IMR-90 (cell line): ENCODE data around the gene ITGA2. TPM values are rescaled to one million over a fixed set of nuclear protein-coding genes. Genes with fewer than 3 reads are reported as not detected.
A peak's percentile ranks its signal among the peaks of the same experiment; 100 is the strongest.

Experiments used
- ATAC-seq: fragments of 200-7000 bp; cut with Tn5 transposase; 2 replicates; pipeline ENCODE4 v1.9.1; 2020; ENCODE audit warnings: low read depth, mild to moderate bottlenecking, moderate library complexity
- BruUV-seq: library from RNA; stranded (reverse); fragments of 400-500 nt; replicated peaks from 2 replicates; lab custom pipeline; 2021; lab: Mats Ljungman, UMichigan
- CTCF ChIA-PET: fragments of 300-600 bp; formaldehyde crosslinking; extraction: SDS; loops from one replicate; lab custom pipeline; 2021; ENCODE audit warnings: antibody characterized with exemption; lab: Yijun Ruan, JAX
- POLR2A ChIA-PET: fragments of 300-600 bp; sonication (Branson Sonifier 250); formaldehyde crosslinking; loops from one replicate; lab custom pipeline; 2022; ENCODE audit warnings: antibody characterized with exemption; ENCODE audit not compliant: unreplicated experiment; lab: Charles Lee
- DNase-seq: peaks from one replicate; pipeline ENCODE4 v3.0.0; 2013
- H2AFZ ChIP-seq: replicated peaks from 2 replicates; pipeline ENCODE3; 2013; ENCODE audit warnings: low read length, mild to moderate bottlenecking; ENCODE audit not compliant: poor library complexity
- H2AK5ac ChIP-seq: 2 replicates; pipeline ENCODE4 v1.6.1; 2013; ENCODE audit warnings: low read depth, low read length, inconsistent platforms
- H2AK9ac ChIP-seq: replicated peaks from 2 replicates; pipeline ENCODE3; 2013; ENCODE audit warnings: mild to moderate bottlenecking, low read depth, low read length, moderate library complexity; ENCODE audit not compliant: poor library complexity
- H2BK120ac ChIP-seq: 2 replicates; pipeline ENCODE4 v1.6.1; 2013; ENCODE audit warnings: low read depth, low read length, inconsistent platforms
- H2BK15ac ChIP-seq: 3 replicates; pipeline ENCODE4 v1.6.1; 2013; ENCODE audit warnings: low read depth, low read length, inconsistent platforms
- H2BK20ac ChIP-seq: 2 replicates; pipeline ENCODE4 v1.6.1; 2013; ENCODE audit warnings: low read depth, mild to moderate bottlenecking, inconsistent platforms, low read length, moderate library complexity
- H2BK5ac ChIP-seq: 2 replicates; pipeline ENCODE4 v1.6.1; 2013; ENCODE audit warnings: mild to moderate bottlenecking, low read depth, low read length, inconsistent platforms; ENCODE audit not compliant: poor library complexity, severe bottlenecking
- H3K14ac ChIP-seq: replicated peaks from 2 replicates; pipeline ENCODE4 v1.6.1; 2013; ENCODE audit warnings: low read depth, low read length, inconsistent platforms
- H3K18ac ChIP-seq: 2 replicates; pipeline ENCODE4 v1.6.1; 2013; ENCODE audit warnings: low read depth, low read length, control low read depth
- H3K23ac ChIP-seq: 2 replicates; pipeline ENCODE4 v1.6.1; 2013; ENCODE audit warnings: low read depth, low read length, inconsistent platforms
- H3K27ac ChIP-seq: 2 replicates; pipeline ENCODE4 v1.5.1; 2013; ENCODE audit warnings: mild to moderate bottlenecking, control low read depth, low read length; ENCODE audit not compliant: insufficient read depth
- H3K27me3 ChIP-seq: 2 replicates; pipeline ENCODE4 v1.6.1; 2013; ENCODE audit warnings: low read length; ENCODE audit not compliant: control insufficient read depth, insufficient read depth
- H3K36me3 ChIP-seq: 2 replicates; pipeline ENCODE4 v1.6.1; 2013; ENCODE audit warnings: low read length, mixed read lengths; ENCODE audit not compliant: control insufficient read depth, insufficient read depth
- H3K4ac ChIP-seq: 2 replicates; pipeline ENCODE4 v1.6.1; 2013; ENCODE audit warnings: low read depth, low read length, inconsistent platforms
- H3K4me1 ChIP-seq: 2 replicates; pipeline ENCODE4 v1.6.1; 2013; ENCODE audit warnings: low read length, mixed read lengths; ENCODE audit not compliant: control insufficient read depth, insufficient read depth
- H3K4me2 ChIP-seq: 2 replicates; pipeline ENCODE4 v1.6.1; 2013; ENCODE audit warnings: low read depth, mild to moderate bottlenecking, control low read depth, low read length, moderate library complexity
- H3K4me3 ChIP-seq: 2 replicates; pipeline ENCODE4 v1.5.1; 2013; ENCODE audit warnings: low read depth, mild to moderate bottlenecking, control low read depth, low read length, moderate library complexity; ENCODE audit not compliant: insufficient read depth
- H3K56ac ChIP-seq: 2 replicates; pipeline ENCODE4 v1.6.1; 2013; ENCODE audit warnings: low read length, inconsistent platforms; ENCODE audit not compliant: insufficient read depth; ENCODE audit errors: extremely low read depth
- H3K79me1 ChIP-seq, 2 experiments: 2 replicates each; pipeline ENCODE4 v1.6.1; 2013; ENCODE audit warnings: low read length in 2 of 2, inconsistent platforms in 1 of 2, low read depth in 1 of 2
- H3K9ac ChIP-seq: 2 replicates; pipeline ENCODE4 v1.6.1; 2013; ENCODE audit warnings: low read depth, low read length, control low read depth
- H3K9me1 ChIP-seq: 2 replicates; pipeline ENCODE4 v1.6.1; 2013; ENCODE audit warnings: low read length, inconsistent platforms; ENCODE audit not compliant: insufficient read depth
- H3K9me3 ChIP-seq: 2 replicates; pipeline ENCODE4 v1.6.1; 2013; ENCODE audit warnings: low read length; ENCODE audit not compliant: control insufficient read depth, insufficient read depth
- H4K20me1 ChIP-seq: 2 replicates; pipeline ENCODE4 v1.6.1; 2013; ENCODE audit warnings: low read length, inconsistent platforms; ENCODE audit not compliant: insufficient read depth
- H4K5ac ChIP-seq: 2 replicates; pipeline ENCODE4 v1.6.1; 2013; ENCODE audit warnings: mild to moderate bottlenecking, low read depth, low read length, control low read depth
- H4K8ac ChIP-seq, 2 experiments: 2 replicates each; pipeline ENCODE4 v1.6.1; 2013; ENCODE audit warnings: low read depth in 2 of 2, low read length in 2 of 2, control low read depth in 1 of 2, inconsistent platforms in 1 of 2
- H4K91ac ChIP-seq: 2 replicates; pipeline ENCODE4 v1.6.1; 2013; ENCODE audit warnings: low read depth, low read length, inconsistent platforms; ENCODE audit not compliant: insufficient read depth
- CEBPB ChIP-seq: IDR thresholded peaks from 2 replicates; pipeline ENCODE4 v1.6.1; 2012; ENCODE audit warnings: low read depth, low read length, improper control_type of control experiment
- MAZ ChIP-seq: IDR thresholded peaks from 2 replicates; pipeline ENCODE4 v1.6.1; 2012; ENCODE audit warnings: low read depth, mild to moderate bottlenecking, low read length, improper control_type of control experiment, moderate library complexity, borderline replicate concordance
- POLR2A ChIP-seq: IDR thresholded peaks from 2 replicates; pipeline ENCODE4 v1.6.1; 2012; ENCODE audit warnings: mild to moderate bottlenecking, low read depth, low read length
- RAD21 ChIP-seq: IDR thresholded peaks from 2 replicates; pipeline ENCODE4 v1.6.1; 2012; ENCODE audit warnings: low read length, improper control_type of control experiment
- RCOR1 ChIP-seq: IDR thresholded peaks from 2 replicates; pipeline ENCODE4 v1.6.1; 2012; ENCODE audit warnings: mild to moderate bottlenecking, low read length, improper control_type of control experiment; ENCODE audit not compliant: insufficient replicate concordance
- dilution Hi-C: fragments of 300-500 bp; cut with HindIII; formaldehyde crosslinking; loops from one replicate; pipeline ENCODE4 v1.14.3; 2018; ENCODE audit warnings: low sequenced_read_pairs; ENCODE audit not compliant: unreplicated experiment
- in situ Hi-C: fragments of 300-500 bp; cut with MboI; formaldehyde crosslinking; loops from 3 replicates; pipeline ENCODE4 v1.14.3; 2019; ENCODE audit warnings: low sequenced_read_pairs, inconsistent platforms, mixed read lengths
- intact Hi-C: fragments of 100-400 bp; cut with micrococcal nuclease; formaldehyde crosslinking; loops from 2 replicates; pipeline ENCODE4 v1.10.0; 2022
- polyA plus RNA-seq, 3 experiments: library from polyadenylated mRNA; depleted of rRNA; stranded (reverse); fragments of >200 nt; gene quantifications; 2 replicates each; pipeline ENCODE4 v1.2.3, GENCODE V29; 2012; ENCODE audit warnings: low replicate concordance in 1 of 3
- total RNA-seq: library from RNA; depleted of rRNA; stranded (reverse); fragments of >200 nt; gene quantifications from 2 replicates; pipeline ENCODE4 v1.2.3, GENCODE V29; 2012
- TF ChIP-seq, protein P1 (sequence below): fragments of 150-350 bp; IDR thresholded peaks from 2 replicates; pipeline ENCODE4 v1.6.1; 2017; ENCODE audit warnings: mild to moderate bottlenecking, antibody characterized with exemption, low read length, low read depth

ITGA2 gene
- total and polyA plus RNA-seq, 2 of the 4 experiments (the other 2 are of a cell fraction) = 23.3 to 93.4 TPM

DNA sequence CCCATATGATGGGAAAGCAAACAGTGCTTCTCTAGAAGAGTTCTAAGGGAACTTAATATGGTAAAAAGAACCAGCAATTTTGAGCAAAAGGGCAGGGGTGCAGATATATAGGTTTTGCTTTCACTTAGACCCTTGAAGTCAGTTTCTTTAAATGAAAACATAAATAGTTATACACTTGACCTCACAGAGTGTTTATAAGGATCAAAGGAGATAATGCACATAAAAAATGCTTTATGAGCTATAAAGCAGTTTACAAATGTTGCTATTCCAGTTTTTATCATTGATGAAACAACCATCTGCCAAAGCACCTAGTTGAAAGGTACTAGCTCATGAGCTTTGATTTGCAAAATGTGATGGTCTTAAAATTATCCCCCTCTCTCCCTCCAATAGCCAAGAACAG, 45.7 kb downstream of the ITGA2 start:
- dilution Hi-C loops = no loop called here

More for the DNA sequence above, 45.7 kb downstream of the ITGA2 start:
- no peak overlapping the region for H3K23ac ChIP-seq
- CTCF ChIA-PET = interaction anchor here (0.6 to 1.6 kb wide), 5 partner anchors 10 to 37 kb away, joined by 3 to 12 read pairs (median 4); no protein-coding TSS in a partner anchor
- H3K4ac ChIP-seq = peak overlapping the region; percentile 34; the same call in 1 of the 2 replicates
- H3K9ac ChIP-seq = no peak overlapping the region
- H3K4me2 ChIP-seq = no peak overlapping the region
- DNase-seq (no peak), ATAC-seq (no peak)
- H4K8ac ChIP-seq = no peak overlapping the region
- H3K18ac ChIP-seq = no peak overlapping the region
- no peaks in the 10 kb centered on the region; the same call in 1 of the 2 replicates for H3K36me3 ChIP-seq
- peak overlapping the region; percentile 53 for H2BK5ac ChIP-seq
- peaks cover 21% of the 10 kb centered on the region for H3K9me1 ChIP-seq
- no peaks in the 10 kb centered on the region for H4K20me1 ChIP-seq
- H3K79me1 ChIP-seq = peaks cover 28 to 70% of the 10 kb centered on the region in 2 experiments
- no peak overlapping the region for H2AFZ ChIP-seq
- POLR2A ChIA-PET = no interaction called here
- H2AK5ac ChIP-seq = no peak overlapping the region
- TF ChIP-seq CEBPB (no peak), RAD21 (no peak), MAZ (no peak), POLR2A (no peak), RCOR1 (no peak)
- TF ChIP-seq, protein P1, sequence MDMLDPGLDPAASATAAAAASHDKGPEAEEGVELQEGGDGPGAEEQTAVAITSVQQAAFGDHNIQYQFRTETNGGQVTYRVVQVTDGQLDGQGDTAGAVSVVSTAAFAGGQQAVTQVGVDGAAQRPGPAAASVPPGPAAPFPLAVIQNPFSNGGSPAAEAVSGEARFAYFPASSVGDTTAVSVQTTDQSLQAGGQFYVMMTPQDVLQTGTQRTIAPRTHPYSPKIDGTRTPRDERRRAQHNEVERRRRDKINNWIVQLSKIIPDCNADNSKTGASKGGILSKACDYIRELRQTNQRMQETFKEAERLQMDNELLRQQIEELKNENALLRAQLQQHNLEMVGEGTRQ = no peak
- 0 out of 3 replicates have a peak overlapping the region, but pooled peaks have one; percentile 27 for H2BK15ac ChIP-seq
- H4K91ac ChIP-seq = no peak overlapping the region
- H3K9me3 ChIP-seq = no peaks in the 10 kb centered on the region
- intact Hi-C loops (no loop called here), in situ Hi-C loops (no loop called here)
- H3K4me3 ChIP-seq = no peak overlapping the region
- no peaks in the 10 kb centered on the region for H3K27me3 ChIP-seq
- H2BK20ac ChIP-seq = 0 out of 2 replicates have a peak overlapping the region, but pooled peaks have one; percentile 30
- 0 out of 2 replicates have a peak overlapping the region, but pooled peaks have one; percentile 12 for H3K14ac ChIP-seq
- no peak overlapping the region for H4K5ac ChIP-seq
- no peak overlapping the region for H2BK120ac ChIP-seq
- H3K4me1 ChIP-seq = peaks cover 27% of the 10 kb centered on the region
- no TSS peak for BruUV-seq
- no peak overlapping the region for H2AK9ac ChIP-seq
- H3K27ac ChIP-seq = no peak overlapping the region
- H3K56ac ChIP-seq = no peak overlapping the region
